Vagina (tissue), 2 donors: ENCODE results near the gene TIMM10B.

Experiments
- POLR2A ChIP-seq, 2 donors: fragments of 450-650 bp; IDR thresholded peaks; one replicate each; pipeline ENCODE4 v1.6.1; 2017; ENCODE audit warnings: antibody characterized with exemption in 2 of 2, mild to moderate bottlenecking in 2 of 2, moderate library complexity in 2 of 2
- TF ChIP-seq, protein P1 (sequence below), 3 experiments: fragments of 450-650 bp in 2 of 3; fragments of 200-600 bp in 1 of 3; sonication (generic) in 1 of 3; IDR thresholded peaks; one replicate each; pipeline ENCODE4 v1.5.1; 2017 to 2019; ENCODE audit warnings: antibody characterized with exemption in 3 of 3, mild to moderate bottlenecking in 2 of 3, moderate library complexity in 2 of 3

DNA sequence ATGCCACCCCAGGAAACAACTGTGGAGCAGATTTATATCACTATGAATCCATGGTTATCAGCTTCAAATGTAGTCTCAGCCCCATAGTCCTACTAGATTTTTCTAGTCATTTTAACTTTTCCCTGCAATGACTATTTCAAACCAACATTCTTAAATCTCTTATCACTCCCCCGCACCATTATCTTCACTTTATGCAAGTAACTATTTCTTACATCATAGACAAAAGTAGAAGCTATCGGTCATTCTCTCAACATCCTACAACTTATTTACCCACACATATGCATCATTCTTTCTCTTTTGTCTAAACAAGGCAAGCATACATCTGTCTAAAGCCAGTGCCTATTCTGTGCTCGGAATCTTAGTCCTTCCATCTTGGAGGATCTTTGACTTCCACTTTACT is 4.4 kb downstream of the TIMM10B start:
- TF ChIP-seq, protein P1, sequence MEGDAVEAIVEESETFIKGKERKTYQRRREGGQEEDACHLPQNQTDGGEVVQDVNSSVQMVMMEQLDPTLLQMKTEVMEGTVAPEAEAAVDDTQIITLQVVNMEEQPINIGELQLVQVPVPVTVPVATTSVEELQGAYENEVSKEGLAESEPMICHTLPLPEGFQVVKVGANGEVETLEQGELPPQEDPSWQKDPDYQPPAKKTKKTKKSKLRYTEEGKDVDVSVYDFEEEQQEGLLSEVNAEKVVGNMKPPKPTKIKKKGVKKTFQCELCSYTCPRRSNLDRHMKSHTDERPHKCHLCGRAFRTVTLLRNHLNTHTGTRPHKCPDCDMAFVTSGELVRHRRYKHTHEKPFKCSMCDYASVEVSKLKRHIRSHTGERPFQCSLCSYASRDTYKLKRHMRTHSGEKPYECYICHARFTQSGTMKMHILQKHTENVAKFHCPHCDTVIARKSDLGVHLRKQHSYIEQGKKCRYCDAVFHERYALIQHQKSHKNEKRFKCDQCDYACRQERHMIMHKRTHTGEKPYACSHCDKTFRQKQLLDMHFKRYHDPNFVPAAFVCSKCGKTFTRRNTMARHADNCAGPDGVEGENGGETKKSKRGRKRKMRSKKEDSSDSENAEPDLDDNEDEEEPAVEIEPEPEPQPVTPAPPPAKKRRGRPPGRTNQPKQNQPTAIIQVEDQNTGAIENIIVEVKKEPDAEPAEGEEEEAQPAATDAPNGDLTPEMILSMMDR (IDR thresholded peaks at IDR 0.05) = no peak
- no peak for TF ChIP-seq POLR2A (IDR thresholded peaks at IDR 0.05)
